NCI-H2029 (cell line): ENCODE data around the gene BMP7.
"Not testable (repeated sequence)": the region's sequence is repeated elsewhere in the genome, so short reads cannot be mapped to it uniquely, and the experiment has no call there.

Source experiments
- DNase-seq: peaks from one replicate; lab custom pipeline; 2025; lab: John Stamatoyannopoulos, UW

The BMP7 gene

DNA sequence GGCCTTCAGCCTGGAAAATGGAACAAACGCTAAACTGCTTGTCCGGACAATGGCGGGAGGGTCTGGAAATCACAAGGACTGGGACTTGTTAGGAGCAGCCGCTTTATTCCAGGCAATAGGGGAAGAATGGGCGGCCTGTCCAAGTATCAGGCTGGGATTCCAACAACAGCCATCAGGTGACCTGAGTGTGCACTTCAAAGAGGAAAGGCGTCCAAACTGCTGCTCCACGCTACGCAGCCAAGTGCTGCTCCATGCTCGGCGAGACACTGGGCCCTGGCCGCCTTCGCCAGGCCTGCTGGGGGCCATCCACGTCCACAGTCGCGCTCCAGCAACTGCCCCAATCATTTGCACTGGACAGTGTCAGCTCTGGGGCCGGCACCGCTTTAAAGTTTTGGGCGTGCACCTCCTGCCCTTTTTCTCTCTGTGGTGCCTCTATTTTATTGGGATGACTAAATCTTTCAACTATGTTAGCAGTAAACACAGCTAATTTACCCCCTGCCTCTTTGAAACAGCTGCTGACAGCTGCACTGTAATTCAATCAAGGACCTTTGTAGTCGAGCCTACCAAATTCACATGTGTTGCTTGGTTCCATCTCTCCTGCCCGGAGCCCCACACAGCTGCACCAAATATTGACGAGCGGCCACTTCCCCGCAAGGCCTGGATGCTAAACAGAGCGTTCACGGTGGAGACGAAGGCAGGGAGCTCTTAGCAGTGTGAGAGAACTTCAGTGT, 98.3 kb downstream of the BMP7 start:
- no peak for DNase-seq

DNA sequence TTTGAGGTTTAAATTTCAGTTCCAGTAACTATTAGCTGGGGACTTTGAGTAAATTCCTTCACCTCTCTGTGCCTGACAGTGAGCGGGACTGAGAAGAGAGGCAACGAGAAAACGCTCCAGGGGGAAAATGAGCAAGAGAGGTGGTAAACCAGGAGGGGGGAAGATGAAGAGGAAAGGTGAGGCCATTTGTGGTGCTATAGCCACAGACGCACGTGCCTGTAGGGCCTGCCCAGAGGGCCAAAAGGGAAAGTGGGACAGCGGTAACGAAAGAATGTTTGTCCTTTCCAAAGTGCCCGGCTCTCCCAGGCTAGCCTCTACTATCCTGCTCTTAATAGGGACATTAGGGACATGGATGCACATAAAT, 99.2 kb downstream of the BMP7 start:
- DNase-seq = no peak

DNA sequence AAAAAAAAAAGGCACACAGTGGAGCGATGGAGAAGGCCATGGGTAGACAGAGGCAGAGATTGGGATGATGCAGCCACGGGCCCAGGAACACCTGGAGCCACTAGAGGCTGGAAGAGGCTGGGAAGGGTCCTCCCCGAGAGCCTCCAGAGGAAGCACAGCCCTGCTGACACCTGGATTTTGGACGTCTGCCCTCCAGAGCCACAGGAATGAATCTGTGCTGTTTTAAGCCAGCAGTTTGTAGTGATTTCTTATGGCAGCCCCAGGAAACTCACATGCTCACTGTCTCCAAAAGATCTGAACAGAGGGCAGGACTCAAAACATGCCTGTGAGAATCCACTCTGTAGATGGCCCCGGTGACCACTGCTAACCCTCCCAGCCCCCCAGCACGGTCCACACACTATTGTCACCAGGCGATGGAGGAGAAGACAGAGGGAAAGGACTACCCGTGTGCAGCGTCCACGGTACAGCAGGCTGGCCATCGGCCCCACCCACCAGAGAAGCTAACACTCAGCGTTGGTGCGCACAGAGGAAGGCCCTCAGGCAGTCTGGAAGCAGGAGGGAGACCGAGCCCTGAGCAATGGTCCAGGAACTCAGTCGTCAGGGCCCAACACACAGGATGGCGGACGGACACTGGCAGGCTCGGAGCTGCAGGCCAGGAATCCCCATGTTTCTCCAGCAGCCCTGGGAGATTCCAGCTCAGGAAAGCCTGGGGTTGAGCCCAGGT, 99.7 kb downstream of the BMP7 start:
- no peak for DNase-seq

DNA sequence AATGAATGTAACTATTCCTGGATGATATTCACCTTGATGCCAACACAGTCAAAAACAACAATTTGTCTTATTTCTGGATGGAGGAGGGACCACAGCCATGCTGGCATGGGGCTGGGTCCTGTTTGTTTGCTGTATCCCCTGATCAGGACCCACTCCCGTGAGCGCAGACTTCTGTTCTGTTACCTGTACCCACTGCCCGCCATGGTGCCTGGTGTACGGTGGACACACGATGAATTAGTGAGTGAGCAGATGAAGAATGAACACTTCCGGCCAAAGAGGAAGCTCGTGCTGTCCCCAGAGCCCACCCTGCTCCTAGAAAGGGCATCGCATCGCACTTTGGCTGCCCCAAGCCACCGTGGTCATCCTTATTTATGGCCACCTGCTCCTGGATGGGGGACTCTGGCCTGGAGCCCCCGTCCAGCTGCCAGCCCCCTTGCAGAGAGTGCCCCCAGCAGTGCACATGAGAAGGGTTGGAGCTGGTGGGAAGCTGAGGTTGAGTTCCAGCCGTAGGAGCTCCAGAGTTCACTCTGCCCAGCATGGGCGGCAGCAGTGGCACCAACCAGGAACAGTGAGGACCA, 100.9 kb downstream of the BMP7 start:
- DNase-seq = no peak

DNA sequence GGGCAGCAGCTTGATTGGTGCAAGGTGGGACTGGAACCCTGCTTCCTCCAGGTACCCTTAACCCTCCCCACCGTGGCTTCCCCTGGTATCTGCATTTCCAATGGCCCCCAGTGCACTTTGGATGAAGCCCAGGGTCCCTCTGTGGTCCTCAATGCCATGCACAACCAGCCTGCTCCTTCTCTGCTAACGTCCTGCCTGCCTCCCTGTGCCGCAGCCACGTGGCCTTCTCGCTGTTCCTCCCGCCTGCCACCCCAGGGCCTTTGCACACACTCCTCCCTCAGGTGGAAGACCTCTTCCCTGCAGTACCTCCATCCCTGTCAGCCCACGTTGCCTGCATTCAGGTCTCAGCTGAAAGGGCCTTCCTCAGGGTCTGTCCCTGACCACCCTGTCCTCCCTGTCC, 101.6 kb downstream of the BMP7 start:
- DNase-seq = no peak

DNA sequence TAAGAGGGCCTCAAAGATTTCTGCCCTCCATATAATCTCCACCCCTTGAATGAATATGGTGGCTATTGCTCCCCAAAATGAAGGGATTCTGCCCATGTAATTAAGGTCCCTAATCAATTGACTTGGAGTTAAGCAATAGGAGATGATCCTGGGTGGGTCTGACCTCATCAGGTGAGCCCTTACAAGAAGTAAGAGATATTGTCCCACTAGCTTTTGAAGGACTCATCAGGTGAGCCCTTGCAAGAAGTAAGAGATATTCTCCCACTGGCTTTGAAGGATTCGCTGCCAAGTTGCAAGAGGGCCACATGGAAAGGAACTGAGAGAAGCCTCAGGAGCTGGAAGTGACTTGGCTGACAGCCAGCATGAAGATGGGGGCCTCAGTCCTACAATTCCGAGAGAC, 103.4 kb downstream of the BMP7 start:
- no peak for DNase-seq

DNA sequence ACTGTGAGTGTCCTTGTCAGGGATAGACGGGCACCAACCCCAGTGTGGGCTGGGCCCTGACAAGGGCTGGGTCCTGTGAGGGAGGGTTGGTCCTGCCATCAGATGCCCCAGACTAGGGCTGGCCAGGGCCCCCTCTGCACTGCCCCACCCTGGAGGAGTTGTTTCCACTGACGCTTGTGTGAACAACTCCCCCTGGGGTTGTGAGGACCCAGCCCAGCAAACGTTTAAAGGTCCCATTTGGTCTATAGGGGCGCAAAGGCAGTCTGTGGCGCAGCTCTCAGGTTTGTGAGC, 104.1 kb downstream of the BMP7 start:
- DNase-seq = no peak

DNA sequence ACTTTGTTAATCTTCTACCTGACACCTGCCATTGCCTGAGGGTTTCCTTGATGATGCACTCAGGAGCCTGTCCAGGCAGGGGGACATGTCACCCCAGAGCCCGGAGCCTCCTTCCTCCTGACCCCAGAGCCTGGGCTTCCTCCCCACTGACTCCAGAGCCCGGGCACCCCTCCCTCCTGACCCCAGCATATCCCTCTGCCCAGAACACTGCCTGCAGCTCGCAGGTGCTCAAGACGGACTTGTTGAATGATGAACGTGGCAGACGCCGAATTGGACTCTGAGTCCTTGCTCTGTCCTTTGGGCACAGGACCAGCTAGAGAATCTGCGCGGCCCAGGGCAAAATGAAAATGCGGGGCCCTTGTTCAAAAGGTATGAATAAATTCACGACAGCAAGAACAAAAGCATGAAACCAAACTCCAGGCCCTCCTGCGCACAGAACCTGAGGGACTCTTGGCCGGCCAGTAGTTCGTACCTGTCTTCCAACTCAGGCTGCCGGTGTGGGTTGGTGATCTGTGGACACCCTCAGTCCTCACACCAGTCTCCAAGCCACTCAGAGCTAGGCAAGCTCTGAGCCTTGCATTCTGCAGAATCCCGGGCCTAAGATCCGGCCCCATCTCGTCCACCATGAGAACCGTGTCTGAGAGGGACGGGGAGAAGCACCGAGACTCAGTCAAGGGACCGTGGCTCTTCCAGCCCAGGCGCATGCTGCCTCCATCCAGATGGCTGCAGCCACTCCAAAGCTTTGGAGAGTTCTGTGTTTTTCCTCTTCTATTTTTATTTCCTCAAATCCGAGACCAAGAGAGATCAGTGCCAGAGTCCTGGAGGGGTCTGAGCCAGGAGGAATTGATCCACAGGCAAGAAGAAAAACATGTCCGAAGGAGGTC, 104.7 kb downstream of the BMP7 start:
- no peak for DNase-seq

DNA sequence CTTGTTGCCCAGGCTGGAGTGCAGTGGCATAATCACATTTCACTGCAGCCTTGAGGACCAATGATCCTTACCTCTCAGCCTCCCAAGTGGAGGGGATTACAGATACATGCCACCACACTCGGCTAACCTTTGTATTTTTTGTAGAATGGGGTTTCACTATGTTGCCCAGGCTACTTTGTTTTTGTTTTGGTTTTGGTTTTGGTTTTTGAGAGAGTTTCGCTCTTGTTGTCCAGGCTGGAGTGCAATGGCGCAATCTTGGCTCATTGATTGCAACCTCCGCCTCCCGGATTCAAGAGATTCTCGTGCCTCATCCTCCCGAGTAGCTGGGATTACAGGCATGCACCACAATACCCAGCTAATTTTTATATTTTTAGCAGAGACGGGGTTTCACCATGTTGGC, 105.5 kb downstream of the BMP7 start:
- no peak for DNase-seq

DNA sequence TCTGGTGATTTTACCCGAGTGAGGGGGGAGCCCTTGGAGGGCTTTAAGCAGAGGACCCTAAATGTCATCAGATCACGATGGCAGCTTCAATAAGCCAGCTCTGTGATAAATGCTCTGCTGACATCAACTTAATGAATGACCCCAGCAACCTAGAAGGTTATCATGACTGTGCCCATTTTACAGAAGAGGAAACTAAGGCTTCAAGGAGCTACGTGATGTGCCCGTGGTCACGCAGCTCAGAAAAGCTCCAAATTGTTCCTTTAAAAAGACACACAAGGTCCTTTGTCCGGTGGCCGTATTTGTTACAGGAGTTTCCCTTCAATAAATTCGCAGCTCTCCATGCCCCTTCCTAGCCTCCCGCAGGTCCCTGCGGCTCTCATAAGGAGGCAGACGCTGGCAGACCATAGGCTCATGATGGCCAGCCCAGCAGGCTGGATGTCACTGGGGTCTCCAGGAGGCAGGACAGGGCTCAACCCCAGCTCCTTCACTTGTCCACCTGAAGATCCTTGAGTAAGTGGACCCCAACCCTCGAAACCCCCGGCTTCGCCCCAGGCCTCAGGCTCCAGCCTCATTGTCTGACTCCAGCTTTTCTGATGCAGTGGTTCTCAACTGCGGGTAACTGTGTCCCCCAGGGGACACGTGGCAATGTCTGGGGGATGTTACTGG, 106.4 kb downstream of the BMP7 start:
- DNase-seq = no peak

DNA sequence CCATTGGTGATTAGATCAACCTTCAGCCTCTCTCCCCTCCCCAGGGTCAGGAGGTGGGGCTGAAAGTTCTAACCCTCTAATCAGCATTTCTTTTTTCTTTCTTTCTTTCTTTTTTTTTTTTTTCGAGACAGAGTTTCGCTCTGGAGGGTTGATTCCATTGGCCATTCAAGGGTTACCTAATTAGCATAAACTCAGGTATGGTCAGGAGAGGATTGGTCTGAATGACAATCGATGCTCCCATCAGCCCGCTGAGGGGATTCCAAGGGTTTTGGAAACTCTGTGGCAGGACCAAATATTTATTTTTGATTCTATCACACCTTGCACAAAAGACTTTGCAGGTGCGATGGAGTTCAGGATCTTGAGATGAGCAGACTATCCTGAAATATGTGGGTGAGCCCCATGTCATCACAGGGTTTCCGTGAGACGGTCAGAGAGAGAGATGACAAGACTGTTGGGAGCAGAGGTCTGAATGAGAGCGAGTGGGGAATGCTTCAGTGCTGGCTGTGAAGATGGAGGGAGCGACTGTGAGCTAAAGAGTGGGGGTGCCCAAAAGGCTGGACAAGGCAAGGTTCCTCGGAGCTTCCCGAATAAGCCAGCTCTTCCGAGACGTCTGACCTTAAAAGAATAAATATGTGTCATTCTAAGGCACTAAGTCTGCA, 107.1 kb downstream of the BMP7 start:
- DNase-seq = no peak

DNA sequence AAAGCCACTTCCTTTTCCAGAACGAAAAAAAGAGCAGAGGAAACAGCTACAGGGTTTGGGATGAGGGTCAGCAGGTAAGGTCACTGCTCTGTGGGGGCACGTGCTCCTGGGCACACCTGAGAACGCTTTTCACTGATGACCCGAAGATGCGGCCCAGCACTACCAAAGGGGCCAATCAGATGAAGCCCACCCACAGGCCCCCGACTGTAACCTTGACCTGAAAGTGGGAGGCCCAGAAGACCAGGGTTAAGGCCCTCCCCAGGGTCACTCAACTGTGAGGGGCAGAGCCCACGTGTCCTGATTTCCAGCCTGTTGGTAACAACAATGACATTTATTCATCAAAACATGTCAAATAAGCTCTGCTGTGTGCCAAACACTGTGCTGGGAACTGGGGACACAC, 108.0 kb downstream of the BMP7 start:
- DNase-seq = no peak

DNA sequence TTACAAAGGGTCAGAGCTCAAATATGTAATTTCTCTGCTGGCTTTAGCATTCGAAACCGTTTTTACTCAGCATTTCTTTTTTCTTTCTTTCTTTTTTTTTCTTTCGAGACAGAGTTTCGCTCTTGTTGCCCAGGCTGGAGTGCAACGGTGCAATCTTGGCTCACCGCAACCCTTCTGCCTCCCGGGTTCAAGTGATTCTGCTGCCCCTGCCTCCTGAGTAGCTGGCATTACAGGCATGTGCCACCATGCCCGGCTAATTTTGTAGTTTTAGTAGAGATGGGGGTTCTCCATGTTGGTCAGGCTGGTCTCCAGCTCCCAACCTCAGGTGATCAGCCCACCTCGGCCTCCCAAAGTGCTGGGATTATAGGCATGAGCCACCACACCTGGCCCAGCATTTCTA, 108.7 kb downstream of the BMP7 start:
- DNase-seq = not testable (repeated sequence)

DNA sequence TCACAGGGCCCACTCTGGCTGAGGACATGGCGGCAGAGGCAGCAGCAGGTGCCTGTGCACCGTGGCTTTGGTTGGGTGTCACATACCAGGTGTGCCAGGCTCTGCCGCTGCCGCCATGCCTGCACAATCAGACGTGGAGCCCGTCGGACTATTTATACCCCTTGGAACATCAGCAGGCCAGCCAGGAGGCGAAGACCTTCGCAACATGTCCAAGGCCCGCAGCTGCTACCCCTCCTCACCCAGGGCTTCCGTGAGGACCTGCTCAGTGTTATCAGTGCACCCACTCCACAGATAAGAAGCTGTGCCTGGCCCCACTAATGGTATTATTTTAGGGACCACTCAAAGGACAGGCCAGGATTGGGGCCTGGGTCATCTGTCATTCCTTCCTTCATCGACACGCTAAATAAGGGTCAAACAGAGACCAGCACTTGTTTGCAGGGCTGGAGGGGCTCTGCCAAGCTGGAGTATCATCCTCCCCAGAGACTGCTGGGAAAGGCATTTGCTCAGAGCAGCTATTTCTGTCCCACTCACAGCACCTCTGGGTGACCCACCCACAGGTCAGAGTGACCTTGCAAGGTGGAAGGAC, 109.2 kb downstream of the BMP7 start:
- no peak for DNase-seq

DNA sequence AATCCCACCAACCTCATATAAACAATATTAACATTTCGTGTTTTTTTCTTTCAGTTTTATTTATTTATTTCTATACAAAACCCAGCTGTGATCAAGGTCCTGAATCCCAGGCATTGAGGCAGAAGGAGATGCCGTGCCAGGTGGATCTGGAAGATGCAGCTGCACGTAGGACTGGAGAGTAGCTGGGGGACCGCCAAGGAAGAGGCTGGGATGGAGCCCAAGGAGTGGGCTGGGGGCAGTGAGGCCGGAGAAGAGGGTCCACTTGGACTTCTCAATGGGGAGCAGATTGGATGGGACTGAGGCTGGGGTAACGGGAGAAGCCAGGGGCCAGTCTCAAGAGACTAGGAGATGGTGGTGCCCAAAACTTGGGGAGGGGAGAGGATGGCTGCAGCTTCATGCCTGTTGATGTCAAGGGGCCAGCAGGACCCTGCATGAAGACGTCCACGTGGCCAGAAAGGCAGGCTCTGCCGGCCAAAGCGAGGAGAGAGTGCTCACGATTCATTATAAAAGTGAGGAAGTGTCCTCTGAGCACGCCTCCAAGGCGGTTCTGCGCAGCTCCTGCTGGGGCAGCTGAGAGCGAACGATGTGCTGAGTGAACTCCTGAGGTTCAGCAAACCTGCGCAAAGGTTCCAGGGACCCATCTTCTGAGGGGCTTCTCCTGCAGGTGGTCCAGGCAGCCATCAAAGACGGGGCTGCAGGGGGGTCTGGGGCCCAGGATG, 110.3 kb downstream of the BMP7 start:
- no peak for DNase-seq

DNA sequence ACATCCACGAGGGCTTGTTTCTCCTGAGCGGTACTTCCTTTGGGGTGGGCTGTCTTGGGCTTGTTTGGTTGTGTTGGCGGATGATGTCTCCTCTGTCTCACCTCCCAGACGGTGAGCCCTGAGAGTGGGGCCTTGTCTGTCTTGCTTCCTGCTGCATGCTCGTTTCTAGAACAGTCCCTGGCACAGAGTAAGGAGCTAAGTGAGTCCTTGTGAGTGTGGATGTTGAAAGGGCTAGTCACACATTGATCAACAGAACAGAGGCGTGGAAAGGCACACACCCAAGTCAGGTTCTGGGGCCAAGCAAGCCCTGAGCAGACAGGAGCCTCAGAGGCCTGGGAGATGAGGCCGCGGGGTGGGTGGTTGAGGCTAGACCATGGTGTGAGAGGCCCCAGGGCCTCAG, 111.0 kb downstream of the BMP7 start:
- DNase-seq = no peak

DNA sequence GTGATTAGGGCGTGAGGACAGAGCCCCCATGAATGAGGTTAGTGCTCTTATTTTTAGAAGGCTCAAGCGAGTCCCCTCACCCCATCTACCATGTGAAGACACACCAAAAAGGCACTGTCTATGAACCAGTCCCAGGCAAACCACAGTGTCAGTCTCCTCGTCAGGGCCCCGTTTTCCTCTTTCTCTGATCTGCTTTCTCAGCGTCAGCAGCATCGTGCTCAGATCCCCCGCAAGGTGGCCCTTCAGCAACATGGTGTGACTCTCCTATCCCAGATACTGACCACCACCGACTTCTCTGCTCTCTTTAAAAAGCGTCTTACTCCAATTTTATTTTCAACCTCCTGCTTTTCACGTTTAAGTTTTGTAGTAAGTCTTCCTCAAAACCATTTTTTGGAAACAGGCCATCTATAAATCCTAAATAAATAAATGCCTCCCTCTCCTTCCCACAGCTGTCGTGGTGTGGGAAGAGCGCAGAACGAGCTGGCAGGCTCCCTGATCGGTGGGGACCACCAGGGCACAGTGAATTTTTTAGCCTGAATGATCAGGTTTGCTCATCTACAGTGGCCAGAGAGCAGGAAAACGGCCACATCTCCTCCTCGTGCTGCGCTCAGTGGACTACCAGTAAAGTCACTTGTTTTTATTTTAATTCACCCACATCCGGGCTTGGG, 113.1 kb downstream of the BMP7 start:
- no peak for DNase-seq

DNA sequence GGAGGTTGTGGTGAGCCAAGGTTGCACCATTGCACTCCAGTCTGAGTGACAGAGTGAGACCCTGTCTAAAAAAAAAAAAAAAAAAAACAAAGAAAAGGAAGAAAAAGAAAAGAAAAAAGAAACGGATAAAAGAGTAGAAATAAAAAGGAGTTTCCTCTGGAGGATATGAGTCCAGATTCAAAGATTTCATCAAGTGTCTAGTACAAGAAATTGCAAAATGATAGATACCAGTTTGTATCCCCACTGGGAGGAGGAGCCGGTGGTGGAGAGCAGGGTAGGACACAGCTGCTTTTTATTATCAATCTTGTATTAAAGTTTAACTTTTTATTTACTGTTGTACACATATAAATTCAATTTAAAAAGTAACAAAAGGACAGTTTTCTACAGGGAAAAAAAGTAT, 113.9 kb downstream of the BMP7 start:
- DNase-seq = no peak

DNA sequence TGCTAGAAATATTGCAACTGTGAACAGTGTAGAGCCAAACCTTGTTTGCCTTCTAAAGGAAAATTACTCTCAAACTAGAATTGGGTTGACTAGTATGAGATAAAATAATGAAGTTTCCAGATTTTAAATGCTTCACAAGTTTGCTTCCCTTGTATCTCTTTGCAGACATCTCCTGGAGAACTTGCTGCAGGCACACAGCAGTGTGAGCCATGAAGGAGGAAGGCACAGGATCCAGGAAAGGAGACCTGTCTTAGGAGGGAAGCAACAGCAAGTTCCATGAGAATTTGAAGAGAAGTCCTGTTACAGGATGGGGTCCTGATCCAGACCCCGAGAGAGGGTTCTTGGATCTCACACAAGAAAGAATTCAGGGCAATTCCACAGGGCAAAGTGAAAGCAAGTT, 115.9 kb downstream of the BMP7 start:
- DNase-seq = no peak

DNA sequence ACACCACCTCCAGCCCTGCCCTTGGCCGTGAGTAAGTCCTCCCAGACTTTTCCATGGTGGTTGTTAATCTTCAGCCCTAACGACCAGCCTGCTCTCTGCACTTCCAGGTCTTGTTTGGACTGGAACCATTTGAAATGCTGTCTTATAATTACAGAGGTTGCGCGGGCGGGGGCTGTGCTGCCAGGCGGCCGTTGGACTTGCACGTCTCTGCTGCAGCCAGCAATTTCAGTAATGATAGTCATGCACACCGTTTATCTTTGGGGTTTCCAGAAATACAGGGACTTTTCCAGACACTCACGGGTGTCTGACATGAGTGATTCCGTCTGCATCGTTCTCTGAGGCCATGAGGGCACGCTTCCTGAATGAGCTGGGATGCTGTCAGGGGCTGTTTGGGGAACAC, 118.2 kb downstream of the BMP7 start:
- no peak for DNase-seq
